NK-92 (cell line): ENCODE results near the gene PCDHB7.
"Not testable (repeated sequence)": the region's sequence is repeated elsewhere in the genome, so short reads cannot be mapped to it uniquely, and the experiment has no call there.

ENCODE experiments used
- DNase-seq: peaks from one replicate; lab custom pipeline; 2025; ENCODE audit not compliant: unreplicated experiment; lab: John Stamatoyannopoulos, UW

Gene PCDHB7

DNA sequence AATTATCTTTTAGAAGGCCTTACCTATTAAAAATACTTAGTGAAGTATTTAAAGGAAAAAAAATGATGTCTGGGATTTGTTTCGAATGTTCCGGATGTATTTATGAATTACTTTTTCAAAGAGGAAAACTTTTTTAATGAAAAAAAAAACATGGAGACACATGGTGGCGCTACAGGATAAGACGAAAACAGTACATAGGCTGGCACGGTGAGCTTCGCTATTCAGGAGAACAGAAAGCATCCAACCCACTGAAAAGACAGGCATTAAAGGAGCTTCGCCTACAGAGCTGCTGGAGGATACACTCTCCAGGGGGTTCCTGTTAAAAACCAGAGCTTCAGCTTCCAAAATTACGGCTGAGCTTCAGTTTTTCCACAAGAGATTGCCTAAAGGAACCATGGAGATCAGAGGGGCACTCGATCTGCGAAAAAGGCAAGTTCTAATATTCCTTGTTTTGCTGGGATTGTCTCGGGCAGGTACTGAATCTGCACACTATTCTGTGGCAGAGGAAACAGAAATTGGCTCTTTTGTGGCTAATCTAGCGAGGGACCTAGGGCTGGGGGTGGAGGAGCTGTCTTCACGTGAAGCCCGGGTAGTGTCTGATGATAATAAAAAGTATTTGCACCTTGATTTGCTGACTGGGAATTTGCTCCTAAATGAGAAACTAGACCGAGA lies 50.8 kb downstream of the PCDHB7 start, which contains the start of gene PCDHB14:
Gene PCDHB14, plus strand, starts transcription at position 232 of the 672 bp plus-strand sequence. Its CDS starts 163 bp downstream, at position 395.
- DNase-seq: no peak

DNA sequence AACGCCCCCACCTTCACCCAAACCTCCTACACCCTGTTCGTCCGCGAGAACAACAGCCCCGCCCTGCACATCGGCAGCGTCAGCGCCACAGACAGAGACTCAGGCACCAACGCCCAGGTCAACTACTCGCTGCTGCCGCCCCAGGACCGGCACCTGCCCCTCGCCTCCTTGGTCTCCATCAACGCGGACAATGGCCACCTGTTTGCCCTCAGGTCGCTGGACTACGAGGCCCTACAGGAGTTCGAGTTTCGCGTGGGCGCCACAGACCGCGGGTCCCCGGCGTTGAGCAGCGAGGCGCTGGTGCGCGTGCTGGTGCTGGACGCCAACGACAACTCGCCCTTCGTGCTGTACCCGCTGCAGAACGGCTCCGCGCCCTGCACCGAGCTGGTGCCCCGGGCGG lies 52.4 kb downstream of the PCDHB7 start:
- not testable (repeated sequence) for DNase-seq

DNA sequence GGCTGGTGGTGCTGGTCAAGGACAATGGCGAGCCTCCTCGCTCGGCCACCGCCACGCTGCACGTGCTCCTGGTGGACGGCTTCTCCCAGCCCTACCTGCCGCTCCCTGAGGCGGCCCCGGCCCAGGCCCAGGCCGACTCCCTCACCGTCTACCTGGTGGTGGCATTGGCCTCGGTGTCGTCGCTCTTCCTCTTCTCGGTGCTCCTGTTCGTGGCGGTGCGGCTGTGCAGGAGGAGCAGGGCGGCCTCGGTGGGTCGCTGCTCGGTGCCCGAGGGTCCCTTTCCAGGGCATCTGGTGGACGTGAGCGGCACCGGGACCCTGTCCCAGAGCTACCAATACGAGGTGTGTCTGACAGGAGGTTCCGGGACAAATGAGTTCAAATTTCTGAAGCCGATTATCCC lies 53.0 kb downstream of the PCDHB7 start:
- DNase-seq: not testable (repeated sequence)
